HepG2 (cell line): ENCODE results near the gene CRAT. TPM values are rescaled to one million over a fixed set of nuclear protein-coding genes. Genes with fewer than 3 reads are reported as not detected.

ENCODE experiments used
- ARNT ChIP-seq: fragments of 450-650 bp; IDR thresholded peaks from 2 replicates; pipeline ENCODE4 v1.6.1; 2017
- DNMT1 ChIP-seq: sonication (generic); formaldehyde crosslinking; IDR thresholded peaks from 2 replicates; pipeline ENCODE4 v1.5.1; 2020; ENCODE audit warnings: mild to moderate bottlenecking, missing genetic modification reagents
- GLI4 ChIP-seq: sonication (generic); formaldehyde crosslinking; IDR thresholded peaks from 2 replicates; pipeline ENCODE4 v1.5.1; 2020; ENCODE audit warnings: missing genetic modification reagents, mild to moderate bottlenecking, moderate library complexity, borderline replicate concordance
- SOX13 ChIP-seq, 3 experiments: fragments of 450-650 bp in 1 of 3; sonication (generic) in 1 of 3; formaldehyde crosslinking in 1 of 3; IDR thresholded peaks in 2 of 3; conservative IDR thresholded peaks in 1 of 3; 2 replicates each; pipeline versions ENCODE4 v1.5.0 to v1.6.1; 2016 to 2020; ENCODE audit warnings: antibody characterized with exemption in 1 of 3, mild to moderate bottlenecking in 1 of 3, missing compliant biosample characterization in 1 of 3, missing genetic modification reagents in 1 of 3, moderate library complexity in 1 of 3
- ZFP37 ChIP-seq: sonication (generic); formaldehyde crosslinking; IDR thresholded peaks from 2 replicates; pipeline ENCODE4 v1.4.0; 2020; ENCODE audit warnings: missing genetic modification reagents, borderline replicate concordance
- ZNF24 ChIP-seq: fragments of 450-650 bp; IDR thresholded peaks from 2 replicates; pipeline ENCODE4 v1.6.1; 2017; ENCODE audit warnings: antibody characterized with exemption, mild to moderate bottlenecking
- ZNF33A ChIP-seq: sonication (generic); formaldehyde crosslinking; IDR thresholded peaks from 2 replicates; pipeline ENCODE4 v1.5.1; 2020; ENCODE audit warnings: missing genetic modification reagents, mild to moderate bottlenecking, moderate library complexity, borderline replicate concordance
- ZNF562 ChIP-seq: sonication (generic); formaldehyde crosslinking; IDR thresholded peaks from 2 replicates; pipeline ENCODE4 v1.8.0; 2022; ENCODE audit warnings: missing genetic modification reagents, borderline replicate concordance
- polyA plus RNA-seq, 8 experiments: library from polyadenylated mRNA; depleted of rRNA in 3 of 8; stranded (reverse) in 7 of 8; unstranded in 1 of 8; fragments of >200 nt; fragmentation: Illumina TruSeq in 4 of 8; extraction: Trizol in 4 of 8; gene quantifications; 2 replicates each; pipeline versions ENCODE4 v1.2.1 to v1.2.3, GENCODE V29; 2011 to 2016; ENCODE audit warnings: low read depth in 4 of 8, missing spikeins in 1 of 8, mixed read lengths in 1 of 8; ENCODE audit not compliant: insufficient read depth in 1 of 8
- total RNA-seq, 5 experiments: library from RNA; depleted of rRNA; stranded (reverse); fragments of >200 nt; fragmentation: Illumina TruSeq; extraction: Trizol; gene quantifications; 2 replicates each; pipeline ENCODE4 v1.2.3, GENCODE V29; 2016; ENCODE audit warnings: low read depth in 1 of 5
- TF ChIP-seq, protein P1 (sequence below): sonication (generic); formaldehyde crosslinking; IDR thresholded peaks from 2 replicates; pipeline ENCODE4 v1.4.0; 2020; ENCODE audit warnings: mild to moderate bottlenecking, missing genetic modification reagents
- TF ChIP-seq, protein P2 (sequence below): sonication (generic); formaldehyde crosslinking; IDR thresholded peaks from 2 replicates; pipeline ENCODE4 v1.4.0; 2020; ENCODE audit warnings: missing genetic modification reagents, borderline replicate concordance
- TF ChIP-seq, protein P3 (sequence below): sonication (generic); formaldehyde crosslinking; IDR thresholded peaks from 2 replicates; pipeline ENCODE4 v1.4.0; 2020; ENCODE audit warnings: mild to moderate bottlenecking, missing genetic modification reagents
- TF ChIP-seq, protein P4 (sequence below): sonication (generic); formaldehyde crosslinking; IDR thresholded peaks from 2 replicates; pipeline ENCODE4 v1.4.0; 2020; ENCODE audit warnings: missing genetic modification reagents, mild to moderate bottlenecking, borderline replicate concordance
- TF ChIP-seq, protein P5 (sequence below): IDR thresholded peaks from 2 replicates; pipeline ENCODE4 v1.6.1; 2016; ENCODE audit warnings: low read depth, control low read depth
- TF ChIP-seq, protein P6 (sequence below): IDR thresholded peaks from 2 replicates; pipeline ENCODE4 v1.6.1; 2016; ENCODE audit warnings: missing compliant biosample characterization, missing genetic modification reagents, borderline replicate concordance

CRAT gene
- total and polyA plus RNA-seq, 2 of the 13 experiments (the other 11 are each of a cell fraction or from before 2014, with no cell fraction given): 26.1 to 26.6 TPM

GRCh38 chr9:129064499-129064908, 46.1 kb downstream of the CRAT start (continued):
- TF ChIP-seq, protein P1, sequence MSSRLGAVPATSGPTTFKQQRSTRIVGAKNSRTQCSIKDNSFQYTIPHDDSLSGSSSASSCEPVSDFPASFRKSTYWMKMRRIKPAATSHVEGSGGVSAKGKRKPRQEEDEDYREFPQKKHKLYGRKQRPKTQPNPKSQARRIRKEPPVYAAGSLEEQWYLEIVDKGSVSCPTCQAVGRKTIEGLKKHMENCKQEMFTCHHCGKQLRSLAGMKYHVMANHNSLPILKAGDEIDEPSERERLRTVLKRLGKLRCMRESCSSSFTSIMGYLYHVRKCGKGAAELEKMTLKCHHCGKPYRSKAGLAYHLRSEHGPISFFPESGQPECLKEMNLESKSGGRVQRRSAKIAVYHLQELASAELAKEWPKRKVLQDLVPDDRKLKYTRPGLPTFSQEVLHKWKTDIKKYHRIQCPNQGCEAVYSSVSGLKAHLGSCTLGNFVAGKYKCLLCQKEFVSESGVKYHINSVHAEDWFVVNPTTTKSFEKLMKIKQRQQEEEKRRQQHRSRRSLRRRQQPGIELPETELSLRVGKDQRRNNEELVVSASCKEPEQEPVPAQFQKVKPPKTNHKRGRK: no peak
- TF ChIP-seq ZNF24: no peak
- no peak for TF ChIP-seq DNMT1 (CRISPR knock-in tag)
- no peak for TF ChIP-seq ARNT
- TF ChIP-seq, protein P2, sequence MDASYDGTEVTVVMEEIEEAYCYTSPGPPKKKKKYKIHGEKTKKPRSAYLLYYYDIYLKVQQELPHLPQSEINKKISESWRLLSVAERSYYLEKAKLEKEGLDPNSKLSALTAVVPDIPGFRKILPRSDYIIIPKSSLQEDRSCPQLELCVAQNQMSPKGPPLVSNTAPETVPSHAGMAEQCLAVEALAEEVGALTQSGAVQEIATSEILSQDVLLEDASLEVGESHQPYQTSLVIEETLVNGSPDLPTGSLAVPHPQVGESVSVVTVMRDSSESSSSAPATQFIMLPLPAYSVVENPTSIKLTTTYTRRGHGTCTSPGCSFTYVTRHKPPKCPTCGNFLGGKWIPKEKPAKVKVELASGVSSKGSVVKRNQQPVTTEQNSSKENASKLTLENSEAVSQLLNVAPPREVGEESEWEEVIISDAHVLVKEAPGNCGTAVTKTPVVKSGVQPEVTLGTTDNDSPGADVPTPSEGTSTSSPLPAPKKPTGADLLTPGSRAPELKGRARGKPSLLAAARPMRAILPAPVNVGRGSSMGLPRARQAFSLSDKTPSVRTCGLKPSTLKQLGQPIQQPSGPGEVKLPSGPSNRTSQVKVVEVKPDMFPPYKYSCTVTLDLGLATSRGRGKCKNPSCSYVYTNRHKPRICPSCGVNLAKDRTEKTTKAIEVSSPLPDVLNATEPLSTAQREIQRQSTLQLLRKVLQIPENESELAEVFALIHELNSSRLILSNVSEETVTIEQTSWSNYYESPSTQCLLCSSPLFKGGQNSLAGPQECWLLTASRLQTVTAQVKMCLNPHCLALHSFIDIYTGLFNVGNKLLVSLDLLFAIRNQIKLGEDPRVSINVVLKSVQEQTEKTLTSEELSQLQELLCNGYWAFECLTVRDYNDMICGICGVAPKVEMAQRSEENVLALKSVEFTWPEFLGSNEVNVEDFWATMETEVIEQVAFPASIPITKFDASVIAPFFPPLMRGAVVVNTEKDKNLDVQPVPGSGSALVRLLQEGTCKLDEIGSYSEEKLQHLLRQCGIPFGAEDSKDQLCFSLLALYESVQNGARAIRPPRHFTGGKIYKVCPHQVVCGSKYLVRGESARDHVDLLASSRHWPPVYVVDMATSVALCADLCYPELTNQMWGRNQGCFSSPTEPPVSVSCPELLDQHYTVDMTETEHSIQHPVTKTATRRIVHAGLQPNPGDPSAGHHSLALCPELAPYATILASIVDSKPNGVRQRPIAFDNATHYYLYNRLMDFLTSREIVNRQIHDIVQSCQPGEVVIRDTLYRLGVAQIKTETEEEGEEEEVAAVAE: peak; percentile 20; the same call in 1 of the 2 replicates
- no peak for TF ChIP-seq ZNF33A (CRISPR knock-in tag)
- no peak for TF ChIP-seq ZNF562 (CRISPR knock-in tag)
- TF ChIP-seq, protein P3, sequence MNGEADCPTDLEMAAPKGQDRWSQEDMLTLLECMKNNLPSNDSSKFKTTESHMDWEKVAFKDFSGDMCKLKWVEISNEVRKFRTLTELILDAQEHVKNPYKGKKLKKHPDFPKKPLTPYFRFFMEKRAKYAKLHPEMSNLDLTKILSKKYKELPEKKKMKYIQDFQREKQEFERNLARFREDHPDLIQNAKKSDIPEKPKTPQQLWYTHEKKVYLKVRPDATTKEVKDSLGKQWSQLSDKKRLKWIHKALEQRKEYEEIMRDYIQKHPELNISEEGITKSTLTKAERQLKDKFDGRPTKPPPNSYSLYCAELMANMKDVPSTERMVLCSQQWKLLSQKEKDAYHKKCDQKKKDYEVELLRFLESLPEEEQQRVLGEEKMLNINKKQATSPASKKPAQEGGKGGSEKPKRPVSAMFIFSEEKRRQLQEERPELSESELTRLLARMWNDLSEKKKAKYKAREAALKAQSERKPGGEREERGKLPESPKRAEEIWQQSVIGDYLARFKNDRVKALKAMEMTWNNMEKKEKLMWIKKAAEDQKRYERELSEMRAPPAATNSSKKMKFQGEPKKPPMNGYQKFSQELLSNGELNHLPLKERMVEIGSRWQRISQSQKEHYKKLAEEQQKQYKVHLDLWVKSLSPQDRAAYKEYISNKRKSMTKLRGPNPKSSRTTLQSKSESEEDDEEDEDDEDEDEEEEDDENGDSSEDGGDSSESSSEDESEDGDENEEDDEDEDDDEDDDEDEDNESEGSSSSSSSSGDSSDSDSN (CRISPR knock-in tag): peak; percentile 73
- TF ChIP-seq, protein P4, sequence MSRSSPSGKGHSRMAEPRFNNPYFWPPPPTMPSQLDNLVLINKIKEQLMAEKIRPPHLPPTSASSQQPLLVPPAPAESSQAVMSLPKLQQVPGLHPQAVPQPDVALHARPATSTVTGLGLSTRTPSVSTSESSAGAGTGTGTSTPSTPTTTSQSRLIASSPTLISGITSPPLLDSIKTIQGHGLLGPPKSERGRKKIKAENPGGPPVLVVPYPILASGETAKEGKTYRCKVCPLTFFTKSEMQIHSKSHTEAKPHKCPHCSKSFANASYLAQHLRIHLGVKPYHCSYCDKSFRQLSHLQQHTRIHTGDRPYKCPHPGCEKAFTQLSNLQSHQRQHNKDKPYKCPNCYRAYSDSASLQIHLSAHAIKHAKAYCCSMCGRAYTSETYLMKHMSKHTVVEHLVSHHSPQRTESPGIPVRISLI (CRISPR knock-in tag): peak; percentile 100
- TF ChIP-seq, protein P5, sequence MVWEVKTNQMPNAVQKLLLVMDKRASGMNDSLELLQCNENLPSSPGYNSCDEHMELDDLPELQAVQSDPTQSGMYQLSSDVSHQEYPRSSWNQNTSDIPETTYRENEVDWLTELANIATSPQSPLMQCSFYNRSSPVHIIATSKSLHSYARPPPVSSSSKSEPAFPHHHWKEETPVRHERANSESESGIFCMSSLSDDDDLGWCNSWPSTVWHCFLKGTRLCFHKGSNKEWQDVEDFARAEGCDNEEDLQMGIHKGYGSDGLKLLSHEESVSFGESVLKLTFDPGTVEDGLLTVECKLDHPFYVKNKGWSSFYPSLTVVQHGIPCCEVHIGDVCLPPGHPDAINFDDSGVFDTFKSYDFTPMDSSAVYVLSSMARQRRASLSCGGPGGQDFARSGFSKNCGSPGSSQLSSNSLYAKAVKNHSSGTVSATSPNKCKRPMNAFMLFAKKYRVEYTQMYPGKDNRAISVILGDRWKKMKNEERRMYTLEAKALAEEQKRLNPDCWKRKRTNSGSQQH: no peak
- no peak for TF ChIP-seq ZFP37
- peak; percentile 29; the same call in 1 of the 2 replicates for TF ChIP-seq GLI4 (CRISPR knock-in tag)
- TF ChIP-seq, protein P6, sequence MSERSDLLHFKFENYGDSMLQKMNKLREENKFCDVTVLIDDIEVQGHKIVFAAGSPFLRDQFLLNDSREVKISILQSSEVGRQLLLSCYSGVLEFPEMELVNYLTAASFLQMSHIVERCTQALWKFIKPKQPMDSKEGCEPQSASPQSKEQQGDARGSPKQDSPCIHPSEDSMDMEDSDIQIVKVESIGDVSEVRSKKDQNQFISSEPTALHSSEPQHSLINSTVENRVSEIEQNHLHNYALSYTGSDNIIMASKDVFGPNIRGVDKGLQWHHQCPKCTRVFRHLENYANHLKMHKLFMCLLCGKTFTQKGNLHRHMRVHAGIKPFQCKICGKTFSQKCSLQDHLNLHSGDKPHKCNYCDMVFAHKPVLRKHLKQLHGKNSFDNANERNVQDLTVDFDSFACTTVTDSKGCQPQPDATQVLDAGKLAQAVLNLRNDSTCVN: no peak
- no peak for TF ChIP-seq SOX13 (IDR thresholded peaks at IDR 0.05)
- no peak; a peak in 1 of 4 replicates for TF ChIP-seq SOX13 (CRISPR knock-in tag; conservative IDR thresholded peaks at IDR 0.05 in 1 of 2, IDR thresholded peaks at IDR 0.05 in 1 of 2)
